HG02884 (cell line): ENCODE data around the gene PPY.
"Not testable (repeated sequence)": the region's sequence is repeated elsewhere in the genome, so short reads cannot be mapped to it uniquely, and the experiment has no call there.

ENCODE experiments used
- ATAC-seq: cut with Tn5 transposase; IDR thresholded peaks from one replicate; pipeline ENCODE4 v1.9.1; 2021; ENCODE audit warnings: mild to moderate bottlenecking, moderate library complexity; ENCODE audit not compliant: unreplicated experiment

The PPY gene

DNA sequence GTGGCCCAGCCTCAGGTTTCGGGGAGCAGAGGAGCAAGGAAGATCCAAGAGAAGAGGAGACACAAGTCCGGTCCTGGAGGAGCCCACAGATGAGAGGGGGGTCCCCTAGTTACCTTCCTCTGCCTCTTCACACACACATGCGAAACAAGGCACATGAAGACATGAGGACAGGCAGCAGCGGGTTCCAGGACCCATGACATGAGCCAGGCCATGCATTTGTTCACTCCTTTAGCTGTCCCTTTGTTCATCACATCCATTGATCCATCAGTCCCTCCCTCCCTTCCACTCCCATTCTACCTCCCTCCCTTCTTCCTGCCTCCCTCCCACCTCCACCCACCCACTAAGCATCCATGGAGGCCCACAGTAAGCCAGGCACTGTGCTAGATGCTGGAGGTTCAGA, 9.4 kb downstream of the PPY start:
- ATAC-seq = no peak

DNA sequence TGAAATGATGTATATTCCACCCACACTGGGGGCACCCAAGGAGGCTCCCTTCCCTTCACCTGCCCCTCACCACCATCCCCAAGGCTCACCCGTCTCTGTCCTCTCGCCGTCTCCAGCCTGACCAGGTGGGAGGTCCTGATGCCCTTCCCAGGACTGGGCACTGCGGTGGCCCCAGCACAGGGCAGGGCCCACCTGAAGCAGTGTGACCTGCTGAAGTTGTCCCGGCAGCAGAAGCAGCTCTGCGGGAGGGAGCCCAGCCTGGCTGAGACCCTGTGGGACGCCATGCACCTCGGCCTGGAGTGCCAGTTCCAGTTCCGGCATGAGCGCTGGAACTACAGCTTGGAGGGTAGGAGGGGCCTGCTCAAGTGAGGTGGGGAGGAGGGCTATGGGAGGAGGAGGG, 9.9 kb downstream of the PPY start:
- ATAC-seq = no peak

DNA sequence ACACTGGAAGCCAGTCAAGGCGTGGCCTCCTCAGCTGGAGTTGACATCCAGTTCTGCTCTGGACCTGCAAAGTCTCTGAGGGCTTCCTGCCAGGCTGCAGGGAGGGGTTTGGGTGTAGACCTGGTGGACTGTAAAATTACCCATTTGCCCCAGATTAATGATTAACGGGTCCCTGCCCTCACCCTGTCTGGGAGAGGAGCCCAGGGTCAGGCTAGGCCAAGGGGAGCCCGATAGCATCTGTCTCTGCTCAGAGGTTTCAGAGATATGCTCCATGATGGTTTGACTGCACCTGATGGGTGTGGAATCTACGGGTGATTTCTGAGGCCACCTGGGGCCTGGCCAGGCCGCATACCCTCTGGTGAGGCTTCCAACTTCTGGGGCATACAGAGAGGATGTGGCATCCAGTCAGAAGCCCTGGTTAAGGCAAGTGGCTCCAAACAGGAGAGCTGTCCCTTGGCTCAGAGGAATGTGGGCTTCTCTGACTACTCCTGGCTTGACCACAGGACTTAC, 11.2 kb downstream of the PPY start:
- no peak for ATAC-seq

DNA sequence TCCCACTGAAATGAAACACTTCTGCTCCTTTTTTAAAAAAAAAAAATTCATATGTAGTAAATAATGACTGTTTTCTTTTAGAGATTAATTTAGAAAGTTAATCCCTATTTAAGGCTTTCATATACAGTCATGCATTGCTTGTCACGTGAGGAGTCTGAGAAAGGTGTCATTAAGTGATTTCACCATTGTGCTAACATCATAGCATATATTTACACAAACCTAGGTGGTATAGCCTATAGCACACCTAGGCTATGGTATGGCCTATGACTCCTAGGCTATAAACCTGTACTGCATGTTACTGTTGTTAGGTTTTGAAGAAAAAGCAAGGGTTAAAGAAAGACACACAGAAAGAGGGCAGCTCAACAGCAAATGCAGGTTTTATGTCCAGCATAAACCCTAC, 13.7 kb downstream of the PPY start:
- no peak for ATAC-seq

GRCh38 chr17:43927929-43928328, 14.3 kb downstream of the PPY start:
- not testable (repeated sequence) for ATAC-seq

DNA sequence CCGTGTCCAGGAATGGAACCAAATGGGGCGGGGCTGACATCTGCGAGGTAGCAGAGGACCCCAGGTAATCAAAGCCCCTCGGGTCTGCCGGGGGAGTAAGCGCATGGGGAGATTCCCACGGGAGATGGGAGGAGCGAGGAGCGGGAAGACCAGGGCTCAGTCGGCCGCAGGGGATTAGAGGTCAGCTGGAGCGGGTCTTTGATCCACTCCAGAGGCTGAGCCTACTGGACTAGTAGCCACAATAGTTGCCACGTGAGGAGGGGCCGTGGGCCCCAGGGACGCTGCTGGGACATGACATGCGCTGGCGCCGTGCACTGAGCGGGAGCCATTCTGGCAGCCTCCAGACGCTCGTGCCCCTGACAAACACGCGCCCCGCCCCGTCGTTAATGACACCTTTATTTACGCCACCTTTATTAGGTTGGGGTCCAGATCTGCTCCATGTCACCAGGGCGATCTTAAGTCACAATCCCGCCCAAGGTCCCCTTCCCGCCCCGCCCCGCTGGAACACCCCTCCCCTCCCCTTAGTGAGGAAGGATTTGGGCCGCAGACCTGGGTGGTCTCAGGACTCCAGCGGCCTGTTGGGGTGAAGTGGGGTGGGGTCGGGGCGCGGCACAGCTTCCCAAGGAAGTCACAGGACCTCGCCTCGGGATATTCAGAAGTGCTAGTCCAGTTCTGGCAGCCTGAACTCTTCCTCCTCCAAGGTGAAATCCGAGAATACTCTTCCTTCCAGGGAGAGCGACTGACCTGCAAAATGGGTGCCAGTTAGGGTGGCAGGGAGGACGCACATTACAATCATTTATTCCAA, 15.0 kb downstream of the PPY start:
- ATAC-seq = no peak

- ATAC-seq = no peak
Measured at GRCh38 chr17:43924558-43924957, 17.7 kb downstream of the PPY start.

DNA sequence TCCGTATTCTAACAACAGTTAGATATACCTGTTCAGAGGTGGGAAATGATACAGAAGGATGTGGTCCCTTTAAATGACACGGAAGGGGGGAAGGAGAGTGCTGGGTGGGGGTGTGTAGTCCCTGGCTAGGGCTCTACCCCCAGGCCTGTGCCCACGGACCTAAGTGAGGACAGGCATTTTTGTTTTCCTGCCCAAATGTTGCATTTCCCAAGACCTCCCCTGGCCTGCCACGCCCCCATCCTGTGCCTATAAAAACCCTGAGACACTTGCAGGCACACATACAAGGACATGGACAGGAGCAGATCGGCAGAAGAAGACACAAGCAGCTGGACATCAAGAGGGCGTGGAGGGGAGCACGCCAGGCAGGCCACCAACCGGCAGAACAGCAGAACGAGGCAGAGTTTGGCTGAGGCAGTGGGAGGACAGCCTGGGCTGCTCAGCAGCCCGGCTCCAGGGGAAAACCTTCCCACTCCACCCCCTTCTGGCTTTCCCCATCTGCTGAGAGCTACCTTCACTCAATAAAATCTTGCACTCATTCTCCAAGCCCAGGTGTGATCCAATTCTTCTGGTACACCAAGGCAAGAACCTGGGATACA, 21.7 kb downstream of the PPY start:
- no peak for ATAC-seq

DNA sequence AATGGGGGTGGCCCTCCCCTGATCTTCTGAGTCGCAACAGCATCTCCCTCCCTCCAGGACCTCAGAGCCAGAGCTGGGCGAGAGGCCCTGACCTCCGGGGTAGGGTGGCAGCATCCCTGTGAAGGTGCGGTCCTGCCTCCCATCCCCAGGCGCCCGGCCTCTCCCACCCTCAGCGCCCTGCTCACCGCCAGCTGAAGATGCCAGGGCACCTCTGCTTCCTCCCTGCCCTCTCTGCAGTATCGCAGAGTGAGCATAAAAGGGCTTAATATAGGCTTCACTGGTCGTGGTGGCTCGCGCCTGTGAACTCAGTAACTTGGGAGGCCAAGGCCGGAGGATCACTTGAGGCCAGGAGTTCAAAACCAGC, 24.3 kb downstream of the PPY start:
- no peak for ATAC-seq

- ATAC-seq = no peak
Measured at GRCh38 chr17:43917348-43918025, 24.8 kb downstream of the PPY start.

DNA sequence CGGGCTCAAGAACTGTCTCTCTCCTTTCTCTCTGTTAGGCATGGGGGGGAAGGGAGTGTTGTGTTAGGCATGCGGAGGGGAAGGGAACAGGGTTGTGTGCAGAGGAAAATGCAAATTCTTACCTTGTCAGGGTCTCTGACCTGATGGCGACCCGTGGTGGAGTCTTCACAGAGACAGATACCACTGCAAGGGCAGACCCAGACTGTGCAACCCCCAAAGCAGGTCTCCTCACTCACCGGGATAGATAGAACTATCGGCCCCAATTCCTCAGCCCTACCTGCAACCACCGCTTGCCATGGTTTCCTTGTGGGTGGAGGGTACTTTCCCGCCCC, 25.3 kb downstream of the PPY start:
- no peak for ATAC-seq

GRCh38 chr17:43916385-43916784, 25.9 kb downstream of the PPY start:
- no peak for ATAC-seq

DNA sequence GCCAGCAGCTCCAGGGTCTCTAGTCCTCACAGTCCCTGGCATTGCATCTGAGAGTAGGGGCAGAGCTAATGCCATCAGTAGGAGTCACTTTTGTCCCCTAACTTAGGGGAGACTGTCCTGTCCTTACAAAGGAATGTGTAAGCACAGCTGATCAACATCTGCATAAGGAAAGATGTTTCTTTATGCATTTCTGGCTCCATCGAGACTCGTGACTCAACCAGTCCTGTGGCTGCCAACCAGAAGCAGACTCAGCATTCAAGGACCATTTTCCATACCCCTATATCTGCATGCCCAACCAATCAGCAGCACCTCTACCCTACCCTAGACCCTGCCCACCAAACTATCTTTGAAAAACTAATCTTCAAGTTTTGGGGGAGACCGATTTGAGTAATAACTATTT, 26.7 kb downstream of the PPY start:
- no peak for ATAC-seq

DNA sequence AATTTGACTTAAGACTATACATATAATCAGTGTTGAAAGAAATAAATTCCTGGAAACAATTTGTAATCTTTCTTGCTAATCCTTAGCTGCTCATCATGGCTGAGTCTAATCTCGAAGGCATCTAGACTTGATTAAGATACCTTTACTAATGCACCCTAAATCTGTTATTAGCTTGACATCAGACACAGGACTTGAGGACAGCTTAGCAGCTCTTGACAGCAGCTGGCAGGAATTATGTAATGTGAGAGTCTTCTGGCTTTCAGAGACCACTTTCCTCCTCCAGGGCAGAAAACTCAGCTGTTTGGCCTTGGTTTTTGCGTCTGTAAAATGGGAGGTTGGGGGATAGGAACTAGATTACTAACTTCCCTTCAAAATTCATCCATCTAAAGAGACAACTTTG, 27.8 kb downstream of the PPY start:
- ATAC-seq = no peak

DNA sequence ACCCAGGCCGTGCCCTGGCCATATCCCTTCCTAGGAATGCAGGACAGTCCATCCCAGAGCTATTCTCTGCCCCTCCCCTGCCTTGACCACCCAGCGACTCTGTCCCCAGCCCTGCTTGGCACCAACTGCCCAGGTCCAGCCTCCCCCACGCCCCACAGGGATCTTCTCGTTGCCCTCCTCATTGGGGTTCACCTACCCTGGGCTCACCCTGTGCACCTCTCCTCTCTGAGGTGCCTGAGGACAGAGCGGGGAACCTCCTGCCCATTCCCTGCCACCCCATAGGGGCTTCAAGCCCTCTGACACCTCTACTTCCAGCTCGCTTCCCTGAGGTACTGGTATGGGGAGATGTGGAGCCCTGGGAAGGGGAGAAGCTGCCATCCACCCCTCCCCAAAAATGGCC, 28.7 kb downstream of the PPY start:
- no peak for ATAC-seq

DNA sequence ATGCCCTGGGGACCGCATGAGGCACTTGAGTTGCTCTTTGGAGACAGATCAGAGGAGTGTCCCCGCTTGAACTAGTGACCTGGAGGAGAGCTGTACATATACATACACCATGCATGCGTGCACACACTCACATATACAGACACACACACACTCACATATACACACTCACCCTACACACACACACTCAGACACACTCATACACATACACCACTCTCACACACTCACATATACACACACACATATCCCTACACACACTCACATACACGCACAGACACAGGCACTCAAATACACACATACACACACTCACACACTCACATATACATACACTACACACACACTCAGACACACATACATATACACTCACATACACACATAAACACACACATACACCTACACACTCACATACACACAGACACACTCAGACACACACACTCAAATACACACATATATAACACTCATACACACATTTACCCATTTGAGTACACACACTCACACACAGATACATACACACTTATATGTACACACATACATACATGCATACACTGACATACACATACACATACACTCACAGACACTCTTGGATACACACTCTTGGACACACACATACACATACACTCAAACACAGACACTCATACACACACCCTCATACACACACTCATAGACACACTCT, 29.5 kb downstream of the PPY start:
- no peak for ATAC-seq

DNA sequence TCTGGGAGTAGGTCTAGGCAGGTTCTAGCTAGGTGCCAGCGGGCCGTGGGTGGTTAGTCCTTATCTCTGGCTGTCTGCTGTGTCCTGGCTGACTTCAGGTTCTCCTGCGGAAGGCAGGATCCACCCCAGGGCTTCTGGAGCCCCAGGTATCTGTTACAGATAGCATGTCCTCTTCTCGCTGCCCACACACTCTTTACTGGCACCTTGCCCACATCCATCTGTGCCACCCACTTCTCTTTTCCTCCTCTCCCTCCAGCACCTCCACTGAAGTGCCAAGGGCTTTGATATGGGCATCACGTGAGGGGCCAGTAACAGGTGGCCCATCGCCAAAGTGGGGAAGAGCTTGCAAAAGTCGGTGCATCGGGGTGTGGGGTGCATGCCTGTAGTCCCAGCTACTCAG, 30.4 kb downstream of the PPY start:
- ATAC-seq = no peak

DNA sequence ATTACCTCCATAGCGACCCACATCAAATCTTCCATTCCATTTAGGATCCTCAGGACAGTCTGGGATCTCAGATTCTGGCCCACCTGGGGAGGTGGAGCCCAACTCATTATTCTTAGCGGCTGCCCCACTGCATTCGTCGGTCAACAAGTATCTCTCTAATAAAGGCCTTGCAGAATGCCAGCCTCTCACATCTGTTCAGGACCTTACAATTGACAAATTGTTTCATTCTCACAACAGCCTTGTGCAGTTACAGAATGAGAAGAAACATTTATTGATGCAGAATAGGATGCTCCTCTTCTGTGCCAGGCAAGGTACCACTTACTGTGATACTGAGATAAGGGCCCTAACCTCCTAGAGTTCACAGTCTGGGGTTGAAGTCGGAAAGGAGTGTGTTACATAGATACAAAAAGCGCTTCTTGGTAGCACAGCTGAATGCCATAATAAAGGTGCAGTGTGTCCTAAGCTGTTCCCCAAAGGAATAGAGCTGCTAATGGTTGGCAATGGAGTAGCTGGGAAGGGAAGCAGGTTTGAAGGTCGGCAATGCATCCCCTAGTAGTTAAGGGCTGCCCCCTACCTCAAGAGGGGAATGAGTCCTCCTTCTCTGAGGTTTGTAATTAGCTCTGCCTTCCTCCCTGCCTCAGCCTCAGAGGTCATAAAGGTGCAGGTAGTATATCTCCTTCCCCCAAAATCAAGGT, 32.6 kb downstream of the PPY start:
- no peak for ATAC-seq

GRCh38 chr17:43907998-43908721, 34.1 kb downstream of the PPY start:
- ATAC-seq = no peak

DNA sequence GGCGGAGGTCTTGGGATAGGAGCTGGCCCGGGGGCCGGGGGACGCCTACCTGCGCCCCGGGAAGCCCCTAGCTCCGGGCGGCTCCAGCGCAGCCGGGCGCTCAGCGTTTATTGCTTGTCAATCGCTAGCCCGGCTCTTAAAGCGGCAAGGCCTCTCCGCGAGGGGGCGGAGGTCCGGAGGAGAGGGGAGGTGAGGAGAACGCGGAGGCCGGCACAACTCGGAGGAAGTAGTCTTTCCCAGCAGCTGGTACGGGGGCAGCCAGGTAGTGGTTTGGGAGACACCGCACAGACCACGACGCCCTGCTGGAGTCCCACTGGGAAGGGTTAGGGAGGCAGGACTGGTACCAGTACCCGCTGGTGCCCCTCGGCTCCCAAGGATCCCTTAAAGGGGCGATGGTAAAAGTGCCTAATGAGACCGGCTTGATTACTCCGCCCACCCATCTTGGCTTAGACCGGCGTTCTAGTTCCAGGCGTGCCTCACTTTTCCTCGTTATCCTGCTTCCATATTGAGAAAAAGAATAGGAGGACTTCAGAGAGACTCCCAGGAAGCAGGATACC, 34.8 kb downstream of the PPY start, which contains the start of gene MPP2:
Gene MPP2, minus strand, starts transcription at position 112 of the 557 bp plus-strand sequence. CDS start 3,076 bp downstream, outside the sequence.
- no peak for ATAC-seq
